ENCODE measurements around the gene NCKAP5. TPM values are rescaled to one million over a fixed set of nuclear protein-coding genes. Genes with fewer than 3 reads are reported as not detected.

NCKAP5 gene
- total RNA-seq, 2 experiments from 2014 or later = not detected

GRCh38 chr2:133142087-133142486, 426.2 kb downstream of the NCKAP5 start:
- POLR2A ChIA-PET = no interaction called here
- Mint-ChIP-seq H3K27ac (no peak overlapping the region), H3K9me3 (peaks cover 1% of the 10 kb centered on the region), H3K36me3 (no peaks in the 10 kb centered on the region), H3K27me3 (no peaks in the 10 kb centered on the region), H3K4me1 (no peaks in the 10 kb centered on the region), H3K4me3 (no peak overlapping the region)
- ATAC-seq (ENCODE audit: low read depth) = no peak
- no peak for DNase-seq

DNA sequence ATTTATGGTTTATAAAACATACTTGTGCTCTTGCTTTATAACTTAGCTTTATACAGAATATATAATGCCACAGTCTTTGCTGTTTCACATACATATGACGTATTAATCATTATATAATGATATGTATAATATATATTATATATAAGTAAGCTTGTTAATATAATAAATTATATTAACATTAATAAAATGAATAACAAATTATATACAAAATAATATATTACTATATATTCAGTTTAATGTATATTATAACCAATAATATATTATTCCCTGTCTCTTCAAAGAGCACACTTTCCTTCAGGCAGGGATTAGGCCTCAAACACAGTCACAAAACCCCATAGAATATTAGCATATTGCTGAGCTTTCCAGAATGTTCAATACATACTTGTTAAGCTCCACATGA, 427.6 kb downstream of the NCKAP5 start:
- POLR2A ChIA-PET = no interaction called here
- DNase-seq = no peak
- no peak overlapping the region for H3K4me3 Mint-ChIP-seq
- no peaks in the 10 kb centered on the region for H3K4me1 Mint-ChIP-seq
- no peaks in the 10 kb centered on the region for H3K27me3 Mint-ChIP-seq
- peaks cover 1% of the 10 kb centered on the region for H3K9me3 Mint-ChIP-seq
- no peak overlapping the region for H3K27ac Mint-ChIP-seq
- H3K36me3 Mint-ChIP-seq = no peaks in the 10 kb centered on the region
- ATAC-seq (ENCODE audit: low read depth) = no peak

DNA sequence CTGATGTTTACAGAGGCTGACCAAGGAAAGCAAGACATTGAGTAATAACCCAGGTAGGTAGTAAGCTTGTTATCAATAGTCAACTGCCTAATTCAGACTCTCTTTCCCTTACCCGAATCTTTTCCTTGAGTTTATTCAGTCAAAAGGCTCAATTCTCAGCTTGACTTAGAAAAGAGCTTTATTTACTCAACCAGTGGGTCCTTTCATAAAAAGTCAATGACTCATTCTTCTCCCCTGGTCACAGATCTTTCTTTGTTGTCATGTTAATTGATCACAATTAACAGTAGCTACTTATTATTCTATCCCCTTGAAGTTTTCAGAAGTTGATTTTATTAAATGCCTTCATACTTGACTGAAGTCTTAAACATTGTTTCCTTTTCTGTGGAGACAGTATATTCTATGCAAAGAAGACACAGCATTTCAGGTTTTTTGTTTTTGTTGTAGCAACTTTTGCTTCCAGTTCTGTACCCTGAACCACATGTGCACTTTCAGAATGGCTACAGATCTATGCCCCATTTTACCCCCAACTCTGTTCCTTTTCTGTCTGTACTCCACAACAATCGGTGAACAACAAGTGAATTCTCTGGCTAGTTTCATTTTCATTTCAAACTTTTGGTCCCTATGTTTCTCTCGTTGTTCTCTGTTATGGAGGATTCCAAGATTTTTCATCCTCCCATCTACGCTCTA, 428.3 kb downstream of the NCKAP5 start:
- no peaks in the 10 kb centered on the region for H3K4me1 Mint-ChIP-seq
- no peaks in the 10 kb centered on the region for H3K36me3 Mint-ChIP-seq
- peaks cover 1% of the 10 kb centered on the region for H3K9me3 Mint-ChIP-seq
- ATAC-seq (ENCODE audit: low read depth) (no peak), DNase-seq (no peak)
- no peak overlapping the region for H3K4me3 Mint-ChIP-seq
- H3K27me3 Mint-ChIP-seq = no peaks in the 10 kb centered on the region
- no peak overlapping the region for H3K27ac Mint-ChIP-seq
- POLR2A ChIA-PET = no interaction called here

DNA sequence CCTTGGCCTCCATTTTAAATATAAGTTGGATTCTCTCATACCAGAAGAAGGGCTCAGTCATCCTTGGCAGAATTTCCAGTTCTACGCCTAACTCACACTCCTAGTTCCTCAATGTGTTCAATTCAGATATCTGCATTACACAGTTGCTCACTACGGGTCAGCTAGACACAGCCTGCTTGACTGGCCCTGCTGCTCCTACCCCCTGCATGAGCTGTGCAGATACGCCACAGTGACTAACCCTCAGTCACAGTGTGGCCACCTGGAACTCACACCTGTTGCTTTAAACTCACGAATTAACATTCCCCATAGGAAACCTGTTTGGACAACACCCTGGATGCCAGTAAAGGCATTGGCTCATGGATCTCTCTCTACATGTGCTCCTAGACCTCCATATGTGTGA, 429.6 kb downstream of the NCKAP5 start:
- H3K27ac Mint-ChIP-seq = no peak overlapping the region
- H3K4me3 Mint-ChIP-seq = no peak overlapping the region
- no peaks in the 10 kb centered on the region for H3K4me1 Mint-ChIP-seq
- H3K9me3 Mint-ChIP-seq = peaks cover 1% of the 10 kb centered on the region
- DNase-seq (no peak), ATAC-seq (ENCODE audit: low read depth) (no peak)
- POLR2A ChIA-PET = no interaction called here
- no peaks in the 10 kb centered on the region for H3K36me3 Mint-ChIP-seq
- no peaks in the 10 kb centered on the region for H3K27me3 Mint-ChIP-seq

GRCh38 chr2:133135035-133135654, 433.1 kb downstream of the NCKAP5 start:
- H3K9me3 Mint-ChIP-seq = no peaks in the 10 kb centered on the region

GRCh38 chr2:133130548-133131246, 437.6 kb downstream of the NCKAP5 start:
- no peak for ATAC-seq (ENCODE audit: low read depth)
- no peaks in the 10 kb centered on the region for H3K36me3 Mint-ChIP-seq
- no peaks in the 10 kb centered on the region for H3K4me1 Mint-ChIP-seq
- POLR2A ChIA-PET = no interaction called here
- DNase-seq = no peak
- H3K27me3 Mint-ChIP-seq = no peaks in the 10 kb centered on the region
- H3K4me3 Mint-ChIP-seq = no peak overlapping the region
- no peaks in the 10 kb centered on the region for H3K9me3 Mint-ChIP-seq
- H3K27ac Mint-ChIP-seq = no peak overlapping the region

More at GRCh38 chr2:133135035-133135654, 433.1 kb downstream of the NCKAP5 start:
- Mint-ChIP-seq H3K36me3 (no peaks in the 10 kb centered on the region), H3K4me3 (no peak overlapping the region), H3K27ac (no peak overlapping the region), H3K27me3 (no peaks in the 10 kb centered on the region), H3K4me1 (no peaks in the 10 kb centered on the region)
- POLR2A ChIA-PET = no interaction called here
- no peak for DNase-seq
- ATAC-seq (ENCODE audit: low read depth) = no peak

DNA sequence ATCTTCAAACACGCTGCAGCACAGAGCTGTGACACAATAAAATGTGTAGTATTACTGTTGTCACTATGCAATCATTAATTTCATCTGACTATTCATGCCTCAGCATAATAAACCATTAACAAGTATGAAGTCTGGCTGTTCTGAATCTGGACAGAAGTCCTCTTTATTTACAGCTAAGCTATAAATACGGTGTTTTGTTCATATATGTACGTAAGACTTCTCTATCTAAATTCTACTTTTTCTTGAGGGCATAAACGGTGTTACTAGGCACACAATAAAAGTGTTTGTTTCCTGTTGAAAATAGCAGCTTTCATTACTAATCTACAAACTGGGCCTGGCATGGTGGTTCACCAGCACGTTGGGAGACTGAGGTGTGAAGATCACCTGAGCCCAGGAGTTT, 443.8 kb downstream of the NCKAP5 start:
- H3K27me3 Mint-ChIP-seq = no peaks in the 10 kb centered on the region
- ATAC-seq (ENCODE audit: low read depth) (no peak), DNase-seq (no peak)
- no peaks in the 10 kb centered on the region for H3K36me3 Mint-ChIP-seq
- POLR2A ChIA-PET = no interaction called here
- no peaks in the 10 kb centered on the region for H3K4me1 Mint-ChIP-seq
- H3K4me3 Mint-ChIP-seq = no peak overlapping the region
- H3K9me3 Mint-ChIP-seq = no peaks in the 10 kb centered on the region
- H3K27ac Mint-ChIP-seq = no peak overlapping the region

- H3K36me3 Mint-ChIP-seq = no peaks in the 10 kb centered on the region
These were observed 444.4 kb downstream of the NCKAP5 start for GRCh38 chr2:133123904-133124303.

DNA sequence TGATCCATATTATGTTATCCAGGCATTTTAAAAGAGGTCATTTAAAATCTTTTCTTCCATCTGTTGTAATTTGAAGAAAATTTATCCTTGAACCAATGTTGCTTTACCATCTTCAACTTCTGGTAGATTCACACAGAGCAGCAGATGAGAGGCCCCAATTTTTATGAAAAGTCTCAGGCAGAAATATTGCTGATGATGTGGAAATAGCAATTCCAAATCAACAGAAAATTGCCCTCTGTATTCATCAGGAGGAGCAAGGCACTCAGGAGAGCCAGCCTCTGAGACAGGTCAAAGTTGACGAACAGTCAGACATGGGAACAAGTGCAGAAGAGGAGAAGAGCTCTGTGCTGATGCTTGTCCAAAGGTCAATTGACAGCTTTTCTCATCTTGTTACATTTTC, 444.9 kb downstream of the NCKAP5 start:
- no peak overlapping the region for H3K4me3 Mint-ChIP-seq
- H3K4me1 Mint-ChIP-seq = no peaks in the 10 kb centered on the region
- ATAC-seq (ENCODE audit: low read depth) (no peak), DNase-seq (no peak)
- no peaks in the 10 kb centered on the region for H3K9me3 Mint-ChIP-seq
- no peaks in the 10 kb centered on the region for H3K27me3 Mint-ChIP-seq
- no peaks in the 10 kb centered on the region for H3K36me3 Mint-ChIP-seq
- POLR2A ChIA-PET = no interaction called here
- H3K27ac Mint-ChIP-seq = no peak overlapping the region

More at GRCh38 chr2:133123904-133124303, 444.4 kb downstream of the NCKAP5 start:
- DNase-seq (no peak), ATAC-seq (ENCODE audit: low read depth) (no peak)
- Mint-ChIP-seq H3K27ac (no peak overlapping the region), H3K4me1 (no peaks in the 10 kb centered on the region), H3K9me3 (no peaks in the 10 kb centered on the region), H3K27me3 (no peaks in the 10 kb centered on the region), H3K4me3 (no peak overlapping the region)
- POLR2A ChIA-PET = no interaction called here

GRCh38 chr2:133122529-133122928, 445.7 kb downstream of the NCKAP5 start:
- DNase-seq (no peak), ATAC-seq (ENCODE audit: low read depth) (no peak)
- POLR2A ChIA-PET = no interaction called here
- H3K9me3 Mint-ChIP-seq = no peaks in the 10 kb centered on the region
- no peak overlapping the region for H3K27ac Mint-ChIP-seq
- no peaks in the 10 kb centered on the region for H3K27me3 Mint-ChIP-seq
- H3K4me1 Mint-ChIP-seq = no peaks in the 10 kb centered on the region
- H3K4me3 Mint-ChIP-seq = no peak overlapping the region
- H3K36me3 Mint-ChIP-seq = no peaks in the 10 kb centered on the region

DNA sequence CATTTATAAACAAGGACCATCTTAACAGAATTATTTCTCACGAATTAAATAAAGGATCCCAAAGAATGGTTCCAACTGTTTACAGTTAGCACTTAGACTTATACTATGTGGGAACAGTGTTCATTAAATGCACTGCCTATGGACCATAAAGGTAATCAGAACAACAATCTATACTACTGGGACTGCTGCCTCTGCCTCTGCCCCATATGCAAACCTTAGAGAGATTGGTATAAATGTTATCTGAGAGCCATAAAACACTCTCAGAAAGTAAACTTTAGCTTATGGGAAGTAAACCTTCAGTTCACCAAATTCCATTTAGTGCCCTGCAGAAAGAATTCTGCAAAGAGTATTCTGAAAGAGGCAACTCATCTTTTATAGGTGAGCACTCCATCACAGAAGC, 448.0 kb downstream of the NCKAP5 start:
- Mint-ChIP-seq H3K4me1 (no peaks in the 10 kb centered on the region), H3K27ac (no peak overlapping the region), H3K4me3 (no peak overlapping the region), H3K9me3 (no peaks in the 10 kb centered on the region), H3K27me3 (no peaks in the 10 kb centered on the region), H3K36me3 (no peaks in the 10 kb centered on the region)
- DNase-seq (no peak), ATAC-seq (ENCODE audit: low read depth) (no peak)
- POLR2A ChIA-PET = no interaction called here

DNA sequence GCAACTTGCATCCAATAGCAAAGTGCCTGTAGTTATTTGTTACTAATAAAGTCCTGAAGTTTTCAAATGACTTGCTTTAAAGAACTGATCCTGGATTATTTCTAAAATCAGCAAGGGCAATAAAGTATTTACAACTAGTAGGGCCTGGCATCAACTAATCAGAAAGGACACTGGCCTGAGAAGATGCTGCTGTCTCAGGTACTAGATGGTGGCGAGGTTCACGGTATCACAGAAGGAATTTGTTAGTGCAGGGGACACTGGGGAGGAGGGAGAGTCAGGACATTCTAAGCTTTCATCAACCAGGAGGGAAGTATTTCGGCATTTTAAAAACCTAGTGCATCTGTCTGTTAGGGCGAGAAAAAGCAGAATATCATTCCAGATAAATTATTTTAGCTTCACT, 458.1 kb downstream of the NCKAP5 start:
- H3K36me3 Mint-ChIP-seq = no peaks in the 10 kb centered on the region
- H3K27me3 Mint-ChIP-seq = no peaks in the 10 kb centered on the region
- H3K4me3 Mint-ChIP-seq = no peak overlapping the region
- ATAC-seq (ENCODE audit: low read depth) = no peak
- H3K27ac Mint-ChIP-seq = no peak overlapping the region
- peaks cover 2% of the 10 kb centered on the region for H3K9me3 Mint-ChIP-seq
- no peak for DNase-seq
- no peaks in the 10 kb centered on the region for H3K4me1 Mint-ChIP-seq
- POLR2A ChIA-PET = no interaction called here

- Mint-ChIP-seq H3K9me3 (peaks cover 2% of the 10 kb centered on the region), H3K36me3 (no peaks in the 10 kb centered on the region), H3K27ac (no peak overlapping the region), H3K4me1 (no peaks in the 10 kb centered on the region), H3K4me3 (no peak overlapping the region), H3K27me3 (no peaks in the 10 kb centered on the region)
- ATAC-seq (ENCODE audit: low read depth) = no peak
- POLR2A ChIA-PET = no interaction called here
- no peak for DNase-seq
These were observed 458.5 kb downstream of the NCKAP5 start for GRCh38 chr2:133109772-133110171.

Data from activated naive CD8-positive, alpha-beta T cell treated with anti-CD3 and anti-CD28 coated beads, Interleukin-2, amount 10 ng/mL, durations not matched to agents 7 days and 5 days (primary cell).